ENCODE results near the gene PTGES3. TPM values are rescaled to one million over a fixed set of nuclear protein-coding genes. Genes with fewer than 3 reads are reported as not detected.
"Not testable (repeated sequence)": the region's sequence is repeated elsewhere in the genome, so short reads cannot be mapped to it uniquely, and the experiment has no call there.

Gene PTGES3
- polyA plus RNA-seq, 3 donors: 299 to 370 (median 328) TPM

DNA sequence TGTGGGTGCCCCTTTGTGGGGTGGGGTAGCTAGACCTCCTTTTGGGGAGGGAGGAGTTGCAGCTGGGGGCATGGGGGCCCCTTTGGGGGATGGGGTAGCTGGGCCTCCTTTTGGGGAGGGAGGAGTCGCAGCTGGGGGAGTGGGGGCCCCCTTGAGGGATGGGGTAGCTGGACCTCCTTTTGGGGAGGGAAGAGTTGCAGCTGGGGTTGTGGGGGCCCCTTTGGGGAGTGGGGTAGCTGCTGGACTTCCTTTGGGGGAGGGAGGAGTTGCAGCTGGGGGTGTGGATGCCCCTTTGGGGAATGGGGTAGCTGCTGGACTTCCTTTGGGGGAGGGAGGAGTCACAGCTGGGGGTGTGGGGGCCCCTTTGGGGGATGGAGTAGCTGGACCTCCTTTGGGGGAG is 30.1 kb upstream of the PTGES3 start:
- DNase-seq (ENCODE audit: extremely low read depth in 1 of 11, low read depth in 9 of 11, low spot score in 4 of 11): no peak

- DNase-seq (ENCODE audit: extremely low read depth in 1 of 11, low read depth in 9 of 11, low spot score in 4 of 11): no peak
These were observed 29.1 kb upstream of the PTGES3 start for GRCh38 chr12:56716933-56717880.

DNA sequence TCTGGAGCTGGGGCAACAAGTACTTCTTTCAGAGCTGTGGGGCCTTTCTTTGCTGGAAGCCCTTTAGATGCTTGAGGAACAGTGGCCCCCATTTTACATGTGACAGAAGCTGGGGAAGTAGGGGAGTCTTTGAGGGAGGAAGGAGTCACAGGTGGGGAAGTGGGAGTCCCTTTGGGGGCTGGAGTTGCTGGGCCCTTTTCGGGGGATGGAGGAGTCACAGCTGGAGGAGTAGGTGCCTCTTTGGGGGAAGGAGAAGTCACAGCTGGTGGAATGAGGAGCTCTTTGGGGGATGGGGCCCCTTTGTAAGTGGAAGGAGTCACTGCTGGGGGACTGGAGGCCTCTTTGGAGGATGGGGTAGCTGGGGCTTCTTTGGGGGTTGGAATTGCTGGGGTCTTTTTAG is 28.4 kb upstream of the PTGES3 start:
- DNase-seq (ENCODE audit: extremely low read depth in 1 of 11, low read depth in 9 of 11, low spot score in 4 of 11): no peak

- DNase-seq (ENCODE audit: extremely low read depth in 1 of 11, low read depth in 9 of 11, low spot score in 4 of 11): no peak
These were observed 27.7 kb upstream of the PTGES3 start for GRCh38 chr12:56715798-56716197.

GRCh38 chr12:56714431-56714929 is 26.4 kb upstream of the PTGES3 start:
- no peak for DNase-seq (ENCODE audit: extremely low read depth in 1 of 11, low read depth in 9 of 11, low spot score in 4 of 11)

- DNase-seq (ENCODE audit: extremely low read depth in 1 of 11, low read depth in 9 of 11, low spot score in 4 of 11): no peak
These were observed 25.3 kb upstream of the PTGES3 start for GRCh38 chr12:56713345-56713744.

GRCh38 chr12:56709759-56710376 is 21.8 kb upstream of the PTGES3 start:
- no peak for DNase-seq (ENCODE audit: extremely low read depth in 1 of 11, low read depth in 9 of 11, low spot score in 4 of 11)

- DNase-seq (ENCODE audit: extremely low read depth in 1 of 11, low read depth in 9 of 11, low spot score in 4 of 11): not testable (repeated sequence)
These were observed 16.4 kb upstream of the PTGES3 start for GRCh38 chr12:56704522-56704921.

- no peak for DNase-seq (ENCODE audit: extremely low read depth in 1 of 11, low read depth in 9 of 11, low spot score in 4 of 11)
These were observed 11.1 kb upstream of the PTGES3 start for GRCh38 chr12:56699020-56699661.

DNA sequence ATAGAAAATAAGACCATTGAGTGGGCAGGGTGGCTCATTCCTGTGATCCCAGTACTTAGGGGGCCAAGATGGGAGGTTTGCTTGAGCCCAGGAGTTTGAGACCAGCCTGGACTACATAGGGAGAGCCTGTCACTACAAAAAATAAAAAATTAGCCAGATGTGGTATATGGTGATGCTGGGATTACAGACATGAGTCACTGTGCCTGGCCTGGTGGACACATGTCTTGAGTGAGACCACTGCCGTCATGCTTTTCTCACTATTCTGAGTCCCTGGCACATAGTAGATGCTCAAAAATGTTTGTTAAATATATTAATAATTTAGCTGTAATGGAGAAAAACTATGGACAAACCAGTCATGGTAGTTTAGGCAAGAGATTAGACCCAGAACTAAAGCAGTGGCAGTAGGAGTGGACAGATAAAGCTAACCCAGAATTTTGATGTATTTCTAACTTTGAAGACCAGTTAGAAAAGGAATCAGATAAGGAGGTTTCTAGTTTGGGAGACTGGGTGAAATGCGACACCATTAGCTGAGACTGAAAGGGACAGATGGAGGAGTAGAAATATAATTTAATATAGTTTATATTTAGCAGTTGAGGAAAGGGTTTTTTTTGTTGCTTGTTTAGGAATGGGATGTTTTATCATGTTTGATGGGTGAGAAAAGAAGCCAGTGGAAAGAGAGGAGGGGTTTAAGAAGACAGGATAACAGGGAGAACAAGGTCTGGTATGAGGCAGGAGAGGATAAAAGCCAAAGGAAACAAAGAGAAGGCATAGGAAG is 7.4 kb upstream of the PTGES3 start:
- DNase-seq (ENCODE audit: extremely low read depth in 1 of 11, low read depth in 9 of 11, low spot score in 4 of 11): no peak

DNA sequence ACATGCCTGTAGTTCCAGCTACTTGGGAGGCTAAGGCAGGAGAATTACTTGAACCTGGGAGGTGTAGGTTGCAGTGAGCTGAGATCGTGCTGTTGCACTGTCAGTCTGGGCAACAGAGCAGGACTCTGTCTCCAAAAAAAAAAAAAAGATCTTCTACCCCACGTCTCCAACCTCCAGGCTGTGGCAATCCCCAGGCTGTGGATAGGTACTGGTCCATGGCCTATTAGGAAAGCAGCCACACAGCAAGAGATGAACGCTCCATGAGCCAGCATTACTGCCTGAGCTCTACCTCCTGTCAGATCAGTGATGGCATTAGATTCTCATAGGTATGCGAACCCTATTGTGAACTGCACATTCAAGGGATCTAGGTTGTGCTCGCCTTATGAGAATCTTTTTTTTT is 6.1 kb upstream of the PTGES3 start:
- DNase-seq (ENCODE audit: extremely low read depth in 1 of 11, low read depth in 9 of 11, low spot score in 4 of 11): no peak

DNA sequence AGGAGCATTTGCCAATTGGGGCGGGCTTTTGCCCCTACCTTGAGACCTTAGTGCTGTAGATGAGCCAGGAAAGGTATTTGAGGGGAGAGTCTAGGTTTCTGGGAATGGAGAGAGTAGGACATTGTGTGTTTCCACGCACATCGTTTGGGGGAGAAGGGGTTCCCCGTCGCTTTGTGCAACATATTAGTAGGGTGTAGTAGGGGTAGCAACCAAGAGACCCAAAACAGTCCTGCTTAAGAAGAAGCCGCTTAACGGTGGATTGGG is 694 bp upstream of the PTGES3 start:
- DNase-seq (ENCODE audit: extremely low read depth in 1 of 11, low read depth in 9 of 11, low spot score in 4 of 11): no peak

- DNase-seq (ENCODE audit: extremely low read depth in 1 of 11, low read depth in 9 of 11, low spot score in 4 of 11): peak in 8 of 11 donors; percentile 8 to 39 (median 30)
These were observed 608 bp downstream of the PTGES3 start for GRCh38 chr12:56687223-56688128.

DNA sequence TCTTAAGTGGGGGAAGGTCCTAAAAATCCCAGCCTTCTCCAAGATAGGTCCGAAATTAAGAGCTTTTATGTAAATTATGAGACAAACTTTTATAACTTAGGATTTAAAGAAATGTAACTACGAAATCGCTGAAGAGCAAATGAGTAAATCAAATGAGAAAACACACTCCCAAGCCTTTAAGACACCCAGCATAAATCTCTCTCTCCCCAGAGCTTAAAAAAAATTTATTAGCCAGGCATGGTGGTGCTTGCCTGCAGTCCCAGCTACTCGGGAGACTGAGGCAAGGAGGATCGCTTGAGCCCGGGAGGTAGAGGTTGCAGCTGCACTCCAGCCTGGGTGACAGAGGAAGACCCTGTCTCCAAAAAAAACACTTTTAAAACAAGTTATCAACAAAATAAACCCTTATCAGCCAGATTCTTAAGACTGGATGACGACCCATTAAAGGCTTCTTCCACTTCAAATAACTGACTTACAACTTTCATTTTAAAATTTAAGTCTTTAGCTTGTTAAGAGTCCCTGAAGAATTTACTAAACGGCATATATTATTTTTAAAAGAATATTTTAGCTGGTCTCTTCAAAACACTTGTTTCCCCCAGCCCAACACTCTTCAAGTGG is 3.2 kb downstream of the PTGES3 start:
- peak in 6 of 11 donors; percentile 12 to 35 (median 18) for DNase-seq (ENCODE audit: extremely low read depth in 1 of 11, low read depth in 9 of 11, low spot score in 4 of 11)

DNA sequence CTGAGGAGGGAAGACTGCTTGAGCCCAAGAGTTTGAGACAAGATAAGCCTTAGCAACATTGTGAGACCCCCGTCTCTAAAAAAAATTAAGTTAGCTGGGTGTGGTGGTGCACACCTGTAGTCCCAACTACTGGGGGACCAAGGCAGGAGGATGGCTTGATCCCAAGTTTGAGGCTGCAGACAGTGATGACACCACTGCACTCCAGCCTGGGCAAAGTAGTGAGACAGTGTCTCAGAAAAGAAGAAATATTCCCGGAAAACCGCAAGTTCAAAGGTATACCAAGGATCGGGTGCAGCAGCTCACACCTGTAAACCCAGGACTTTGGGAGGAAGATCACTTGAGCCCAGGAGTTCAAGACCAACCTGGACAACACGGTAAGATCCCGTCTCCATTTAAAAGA is 5.8 kb downstream of the PTGES3 start:
- no peak for DNase-seq (ENCODE audit: extremely low read depth in 1 of 11, low read depth in 9 of 11, low spot score in 4 of 11)

GRCh38 chr12:56679883-56680575 is 8.1 kb downstream of the PTGES3 start:
- no peak for DNase-seq (ENCODE audit: extremely low read depth in 1 of 11, low read depth in 9 of 11, low spot score in 4 of 11)

- DNase-seq (ENCODE audit: extremely low read depth in 1 of 11, low read depth in 9 of 11, low spot score in 4 of 11): no peak
These were observed 9.2 kb downstream of the PTGES3 start for GRCh38 chr12:56678852-56679251.

Measured in renal cortex interstitium (tissue), 11 donors.